IMR-90 (cell line): ENCODE results near the gene QSOX2. TPM values are rescaled to one million over a fixed set of nuclear protein-coding genes. Genes with fewer than 3 reads are reported as not detected.

Experiments
- ATAC-seq: fragments of 200-7000 bp; cut with Tn5 transposase; 2 replicates; pipeline ENCODE4 v1.9.1; 2020; ENCODE audit warnings: low read depth, mild to moderate bottlenecking, moderate library complexity
- BruUV-seq: library from RNA; stranded (reverse); fragments of 400-500 nt; replicated peaks from 2 replicates; lab custom pipeline; 2021; lab: Mats Ljungman, UMichigan
- CTCF ChIA-PET: fragments of 300-600 bp; formaldehyde crosslinking; extraction: SDS; loops from one replicate; lab custom pipeline; 2021; ENCODE audit warnings: antibody characterized with exemption; lab: Yijun Ruan, JAX
- POLR2A ChIA-PET: fragments of 300-600 bp; sonication (Branson Sonifier 250); formaldehyde crosslinking; loops from one replicate; lab custom pipeline; 2022; ENCODE audit warnings: antibody characterized with exemption; ENCODE audit not compliant: unreplicated experiment; lab: Charles Lee
- DNase-seq: peaks from one replicate; pipeline ENCODE4 v3.0.0; 2013
- H2AFZ ChIP-seq: replicated peaks from 2 replicates; pipeline ENCODE3; 2013; ENCODE audit warnings: low read length, mild to moderate bottlenecking; ENCODE audit not compliant: poor library complexity
- H2AK5ac ChIP-seq: 2 replicates; pipeline ENCODE4 v1.6.1; 2013; ENCODE audit warnings: low read depth, low read length, inconsistent platforms
- H2AK9ac ChIP-seq: replicated peaks from 2 replicates; pipeline ENCODE3; 2013; ENCODE audit warnings: mild to moderate bottlenecking, low read depth, low read length, moderate library complexity; ENCODE audit not compliant: poor library complexity
- H2BK120ac ChIP-seq: 2 replicates; pipeline ENCODE4 v1.6.1; 2013; ENCODE audit warnings: low read depth, low read length, inconsistent platforms
- H2BK15ac ChIP-seq: 3 replicates; pipeline ENCODE4 v1.6.1; 2013; ENCODE audit warnings: low read depth, low read length, inconsistent platforms
- H2BK20ac ChIP-seq: 2 replicates; pipeline ENCODE4 v1.6.1; 2013; ENCODE audit warnings: low read depth, mild to moderate bottlenecking, inconsistent platforms, low read length, moderate library complexity
- H2BK5ac ChIP-seq: 2 replicates; pipeline ENCODE4 v1.6.1; 2013; ENCODE audit warnings: mild to moderate bottlenecking, low read depth, low read length, inconsistent platforms; ENCODE audit not compliant: poor library complexity, severe bottlenecking
- H3K14ac ChIP-seq: replicated peaks from 2 replicates; pipeline ENCODE4 v1.6.1; 2013; ENCODE audit warnings: low read depth, low read length, inconsistent platforms
- H3K18ac ChIP-seq: 2 replicates; pipeline ENCODE4 v1.6.1; 2013; ENCODE audit warnings: low read depth, low read length, control low read depth
- H3K23ac ChIP-seq: 2 replicates; pipeline ENCODE4 v1.6.1; 2013; ENCODE audit warnings: low read depth, low read length, inconsistent platforms
- H3K27ac ChIP-seq: 2 replicates; pipeline ENCODE4 v1.5.1; 2013; ENCODE audit warnings: mild to moderate bottlenecking, control low read depth, low read length; ENCODE audit not compliant: insufficient read depth
- H3K27me3 ChIP-seq: 2 replicates; pipeline ENCODE4 v1.6.1; 2013; ENCODE audit warnings: low read length; ENCODE audit not compliant: control insufficient read depth, insufficient read depth
- H3K36me3 ChIP-seq: 2 replicates; pipeline ENCODE4 v1.6.1; 2013; ENCODE audit warnings: low read length, mixed read lengths; ENCODE audit not compliant: control insufficient read depth, insufficient read depth
- H3K4ac ChIP-seq: 2 replicates; pipeline ENCODE4 v1.6.1; 2013; ENCODE audit warnings: low read depth, low read length, inconsistent platforms
- H3K4me1 ChIP-seq: 2 replicates; pipeline ENCODE4 v1.6.1; 2013; ENCODE audit warnings: low read length, mixed read lengths; ENCODE audit not compliant: control insufficient read depth, insufficient read depth
- H3K4me2 ChIP-seq: 2 replicates; pipeline ENCODE4 v1.6.1; 2013; ENCODE audit warnings: low read depth, mild to moderate bottlenecking, control low read depth, low read length, moderate library complexity
- H3K4me3 ChIP-seq: 2 replicates; pipeline ENCODE4 v1.5.1; 2013; ENCODE audit warnings: low read depth, mild to moderate bottlenecking, control low read depth, low read length, moderate library complexity; ENCODE audit not compliant: insufficient read depth
- H3K56ac ChIP-seq: 2 replicates; pipeline ENCODE4 v1.6.1; 2013; ENCODE audit warnings: low read length, inconsistent platforms; ENCODE audit not compliant: insufficient read depth; ENCODE audit errors: extremely low read depth
- H3K79me1 ChIP-seq, 2 experiments: 2 replicates each; pipeline ENCODE4 v1.6.1; 2013; ENCODE audit warnings: low read length in 2 of 2, inconsistent platforms in 1 of 2, low read depth in 1 of 2
- H3K9ac ChIP-seq: 2 replicates; pipeline ENCODE4 v1.6.1; 2013; ENCODE audit warnings: low read depth, low read length, control low read depth
- H3K9me1 ChIP-seq: 2 replicates; pipeline ENCODE4 v1.6.1; 2013; ENCODE audit warnings: low read length, inconsistent platforms; ENCODE audit not compliant: insufficient read depth
- H3K9me3 ChIP-seq: 2 replicates; pipeline ENCODE4 v1.6.1; 2013; ENCODE audit warnings: low read length; ENCODE audit not compliant: control insufficient read depth, insufficient read depth
- H4K20me1 ChIP-seq: 2 replicates; pipeline ENCODE4 v1.6.1; 2013; ENCODE audit warnings: low read length, inconsistent platforms; ENCODE audit not compliant: insufficient read depth
- H4K5ac ChIP-seq: 2 replicates; pipeline ENCODE4 v1.6.1; 2013; ENCODE audit warnings: mild to moderate bottlenecking, low read depth, low read length, control low read depth
- H4K8ac ChIP-seq, 2 experiments: 2 replicates each; pipeline ENCODE4 v1.6.1; 2013; ENCODE audit warnings: low read depth in 2 of 2, low read length in 2 of 2, control low read depth in 1 of 2, inconsistent platforms in 1 of 2
- H4K91ac ChIP-seq: 2 replicates; pipeline ENCODE4 v1.6.1; 2013; ENCODE audit warnings: low read depth, low read length, inconsistent platforms; ENCODE audit not compliant: insufficient read depth
- BHLHE40 ChIP-seq: fragments of 150-350 bp; IDR thresholded peaks from 2 replicates; pipeline ENCODE4 v1.6.1; 2016; ENCODE audit warnings: mild to moderate bottlenecking, low read depth, low read length
- CEBPB ChIP-seq: IDR thresholded peaks from 2 replicates; pipeline ENCODE4 v1.6.1; 2012; ENCODE audit warnings: low read depth, low read length, improper control_type of control experiment
- CHD1 ChIP-seq: IDR thresholded peaks from 2 replicates; pipeline ENCODE4 v1.6.1; 2012; ENCODE audit warnings: low read depth, low read length, improper control_type of control experiment
- CTCF ChIP-seq: conservative IDR thresholded peaks from 2 replicates; pipeline ENCODE4 v1.5.1; 2012; ENCODE audit warnings: mild to moderate bottlenecking, low read depth, low read length, improper control_type of control experiment
- ELK1 ChIP-seq: fragments of 150-350 bp; IDR thresholded peaks from 2 replicates; pipeline ENCODE4 v1.6.1; 2016; ENCODE audit warnings: low read depth, mild to moderate bottlenecking, low read length, moderate library complexity, borderline replicate concordance
- FOS ChIP-seq: fragments of 150-350 bp; IDR thresholded peaks from 2 replicates; pipeline ENCODE4 v1.6.1; 2016; ENCODE audit warnings: low read depth, low read length
- MAFK ChIP-seq: IDR thresholded peaks from 2 replicates; pipeline ENCODE4 v1.6.1; 2012; ENCODE audit warnings: low read depth, low read length, improper control_type of control experiment
- MAZ ChIP-seq: IDR thresholded peaks from 2 replicates; pipeline ENCODE4 v1.6.1; 2012; ENCODE audit warnings: low read depth, mild to moderate bottlenecking, low read length, improper control_type of control experiment, moderate library complexity, borderline replicate concordance
- MXI1 ChIP-seq: IDR thresholded peaks from 2 replicates; pipeline ENCODE4 v1.6.1; 2012; ENCODE audit warnings: low read depth, mild to moderate bottlenecking, low read length, moderate library complexity, borderline replicate concordance
- NFE2L2 ChIP-seq: fragments of 150-350 bp; IDR thresholded peaks from 2 replicates; pipeline ENCODE4 v1.6.1; 2016; ENCODE audit warnings: low read depth, mild to moderate bottlenecking, low read length
- POLR2A ChIP-seq: IDR thresholded peaks from 2 replicates; pipeline ENCODE4 v1.6.1; 2012; ENCODE audit warnings: mild to moderate bottlenecking, low read depth, low read length
- RAD21 ChIP-seq: IDR thresholded peaks from 2 replicates; pipeline ENCODE4 v1.6.1; 2012; ENCODE audit warnings: low read length, improper control_type of control experiment
- RCOR1 ChIP-seq: IDR thresholded peaks from 2 replicates; pipeline ENCODE4 v1.6.1; 2012; ENCODE audit warnings: mild to moderate bottlenecking, low read length, improper control_type of control experiment; ENCODE audit not compliant: insufficient replicate concordance
- RFX5 ChIP-seq: IDR thresholded peaks from 2 replicates; pipeline ENCODE4 v1.8.0; 2012; ENCODE audit warnings: low read depth, mild to moderate bottlenecking, low read length, moderate library complexity
- SMC3 ChIP-seq: fragments of 150-350 bp; IDR thresholded peaks from 2 replicates; pipeline ENCODE4 v1.6.1; 2016; ENCODE audit warnings: low read depth, mild to moderate bottlenecking, antibody characterized with exemption, low read length, moderate library complexity
- USF2 ChIP-seq: fragments of 150-350 bp; IDR thresholded peaks from 2 replicates; pipeline ENCODE4 v1.6.1; 2017; ENCODE audit warnings: mild to moderate bottlenecking, antibody characterized with exemption, low read length, low read depth
- WGBS, 2 experiments: methylation state at CpG; one replicate each; pipeline versions ENCODE4 v1.1.5 to v1.1.7; 2013; ENCODE audit warnings: missing lambda C conversion rate in 2 of 2; ENCODE audit not compliant: insufficient read length in 1 of 2; ENCODE audit errors: extremely low coverage in 2 of 2; 5-methylcytosine and 5-hydroxymethylcytosine counted together
- dilution Hi-C: fragments of 300-500 bp; cut with HindIII; formaldehyde crosslinking; loops from one replicate; pipeline ENCODE4 v1.14.3; 2018; ENCODE audit warnings: low sequenced_read_pairs; ENCODE audit not compliant: unreplicated experiment
- in situ Hi-C: fragments of 300-500 bp; cut with MboI; formaldehyde crosslinking; loops from 3 replicates; pipeline ENCODE4 v1.14.3; 2019; ENCODE audit warnings: low sequenced_read_pairs, inconsistent platforms, mixed read lengths
- intact Hi-C: fragments of 100-400 bp; cut with micrococcal nuclease; formaldehyde crosslinking; loops from 2 replicates; pipeline ENCODE4 v1.10.0; 2022
- polyA plus RNA-seq, 3 experiments: library from polyadenylated mRNA; depleted of rRNA; stranded (reverse); fragments of >200 nt; gene quantifications; 2 replicates each; pipeline ENCODE4 v1.2.3, GENCODE V29; 2012; ENCODE audit warnings: low replicate concordance in 1 of 3
- total RNA-seq: library from RNA; depleted of rRNA; stranded (reverse); fragments of >200 nt; gene quantifications from 2 replicates; pipeline ENCODE4 v1.2.3, GENCODE V29; 2012

Gene QSOX2
- total and polyA plus RNA-seq, 2 of the 4 experiments (the other 2 are of a cell fraction) = 5.9 to 12.9 TPM

GRCh38 chr9:136222906-136223285, 22.7 kb downstream of the QSOX2 start:
- WGBS, 2 experiments = 92% methylated on average over 3 of the region's 13 CpGs; no CpG with 5 or more reads in 1 of the 2 experiments

More at GRCh38 chr9:136222906-136223285, 22.7 kb downstream of the QSOX2 start:
- H3K4ac ChIP-seq = no peak overlapping the region
- BruUV-seq = no TSS peak
- no peaks in the 10 kb centered on the region for H3K9me3 ChIP-seq
- H3K79me1 ChIP-seq = peaks cover 6 to 28% of the 10 kb centered on the region in 2 experiments; a peak in 3 of 4 replicates
- no peak overlapping the region for H2AK9ac ChIP-seq
- peaks cover 50% of the 10 kb centered on the region for H4K20me1 ChIP-seq
- ChIA-PET POLR2A (no interaction called here), CTCF (no interaction called here)
- no peak overlapping the region for H2BK20ac ChIP-seq
- H2AFZ ChIP-seq = no peak overlapping the region
- TF ChIP-seq USF2 (no peak), NFE2L2 (no peak), RFX5 (no peak), CTCF (no peak), POLR2A (no peak), FOS (no peak), MXI1 (no peak), ELK1 (no peak), CHD1 (no peak), RAD21 (no peak), RCOR1 (no peak), CEBPB (no peak), SMC3 (no peak), MAFK (no peak), BHLHE40 (no peak), MAZ (no peak)
- no peak overlapping the region for H2AK5ac ChIP-seq
- H3K27me3 ChIP-seq = no peaks in the 10 kb centered on the region
- H3K36me3 ChIP-seq = peaks cover 14% of the 10 kb centered on the region
- in situ Hi-C loops = no loop called here
- intact Hi-C loops = no loop called here
- no peak overlapping the region for H3K18ac ChIP-seq
- H3K56ac ChIP-seq = no peak overlapping the region
- no peak overlapping the region for H3K9ac ChIP-seq
- H2BK5ac ChIP-seq = no peak overlapping the region
- DNase-seq (no peak), ATAC-seq (no peak)
- H2BK15ac ChIP-seq = no peak overlapping the region
- no peak overlapping the region for H4K5ac ChIP-seq
- H3K9me1 ChIP-seq = peaks cover 8% of the 10 kb centered on the region; the same call in 1 of the 2 replicates
- no peak overlapping the region for H4K8ac ChIP-seq
- H3K23ac ChIP-seq = no peak overlapping the region
- dilution Hi-C loops = no loop called here
- no peak overlapping the region for H3K27ac ChIP-seq
- peaks cover under 1% of the 10 kb centered on the region; the same call in 1 of the 2 replicates for H3K4me1 ChIP-seq
- H2BK120ac ChIP-seq = no peak overlapping the region
- no peak overlapping the region for H3K14ac ChIP-seq
- no peak overlapping the region for H3K4me2 ChIP-seq
- H3K4me3 ChIP-seq = no peak overlapping the region
- no peak overlapping the region for H4K91ac ChIP-seq
